PC-9 (cell line): Measurements from ENCODE around the gene SPSB4.

ENCODE experiments used
- CTCF ChIP-seq: fragments of 200-600 bp; sonication (generic); conservative IDR thresholded peaks from 2 replicates; pipeline ENCODE4 v1.6.1; 2017; ENCODE audit warnings: mixed run types, antibody characterized with exemption, mild to moderate bottlenecking, moderate library complexity
- EZH2 ChIP-seq: fragments of 200-600 bp; sonication (generic); IDR thresholded peaks from 2 replicates; pipeline ENCODE4 v1.8.0; 2017; ENCODE audit warnings: antibody characterized with exemption, low read depth

- TF ChIP-seq CTCF (no peak), EZH2 (no peak)
These were observed 43.8 kb downstream of the SPSB4 start for GRCh38 chr3:141094790-141095545.
